SIG-M5 treated with dmso at 0.1 percent for 504 hours (cell line): ENCODE data around the gene SMYD3.
A peak's percentile ranks its signal among the peaks of the same experiment; 100 is the strongest.

Experiments used
- DNase-seq: peaks from one replicate; lab custom pipeline; 2025; ENCODE audit not compliant: unreplicated experiment; lab: John Stamatoyannopoulos, UW

SMYD3 gene

DNA sequence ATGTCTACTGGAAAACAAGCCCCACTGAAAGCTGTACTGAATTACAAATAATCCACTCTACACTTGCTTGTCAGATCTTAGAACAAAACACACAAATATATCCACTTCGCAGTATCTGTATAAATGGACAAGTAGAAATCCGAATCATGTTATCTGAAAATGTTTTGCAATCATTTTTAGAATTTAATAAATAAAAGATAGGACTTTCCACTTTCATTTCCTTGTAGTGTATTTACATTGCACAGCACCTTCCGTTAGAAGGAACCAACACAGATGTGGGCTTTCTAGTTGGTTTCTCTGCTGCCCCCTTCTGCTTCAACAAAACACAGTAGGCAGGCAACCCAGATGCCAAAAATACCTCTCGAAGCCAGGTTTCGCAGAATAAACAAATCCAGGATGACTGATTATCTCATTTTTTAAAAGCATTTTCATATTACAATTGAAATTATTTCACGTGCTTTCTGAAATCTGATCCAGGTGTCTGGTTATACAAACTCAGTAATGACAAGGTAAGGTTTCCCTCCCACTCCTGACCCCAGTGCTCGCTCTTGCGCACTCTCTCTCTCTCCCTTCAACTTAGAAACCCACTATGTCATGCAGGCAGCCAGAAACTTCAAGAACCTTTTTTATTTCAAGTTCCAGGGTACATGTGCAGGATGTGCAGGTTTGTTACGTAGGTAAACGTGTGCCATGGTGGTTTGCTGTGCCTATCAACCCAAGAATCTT lies 389.9 kb downstream of the SMYD3 start:
- DNase-seq: peak; percentile 87

DNA sequence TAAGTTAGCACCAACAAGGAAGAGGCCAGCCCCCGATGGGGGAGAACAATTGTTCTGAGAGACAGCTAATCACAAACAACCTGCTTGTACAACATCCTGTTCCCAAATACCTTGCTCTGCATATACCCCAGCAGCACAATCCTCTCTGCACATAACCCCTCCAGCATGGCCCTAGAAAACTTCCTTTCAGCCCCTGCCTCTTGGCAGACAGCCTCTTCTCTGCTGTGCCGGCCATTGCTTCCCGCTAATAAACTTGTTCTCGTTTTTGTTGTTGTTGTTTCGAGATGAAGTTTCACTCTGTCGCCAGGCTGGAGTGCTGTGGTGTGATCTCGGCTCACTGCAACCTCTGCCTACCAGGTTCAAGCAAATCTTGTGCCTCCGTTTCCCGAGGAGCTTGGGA lies 392.7 kb downstream of the SMYD3 start:
- no peak for DNase-seq

DNA sequence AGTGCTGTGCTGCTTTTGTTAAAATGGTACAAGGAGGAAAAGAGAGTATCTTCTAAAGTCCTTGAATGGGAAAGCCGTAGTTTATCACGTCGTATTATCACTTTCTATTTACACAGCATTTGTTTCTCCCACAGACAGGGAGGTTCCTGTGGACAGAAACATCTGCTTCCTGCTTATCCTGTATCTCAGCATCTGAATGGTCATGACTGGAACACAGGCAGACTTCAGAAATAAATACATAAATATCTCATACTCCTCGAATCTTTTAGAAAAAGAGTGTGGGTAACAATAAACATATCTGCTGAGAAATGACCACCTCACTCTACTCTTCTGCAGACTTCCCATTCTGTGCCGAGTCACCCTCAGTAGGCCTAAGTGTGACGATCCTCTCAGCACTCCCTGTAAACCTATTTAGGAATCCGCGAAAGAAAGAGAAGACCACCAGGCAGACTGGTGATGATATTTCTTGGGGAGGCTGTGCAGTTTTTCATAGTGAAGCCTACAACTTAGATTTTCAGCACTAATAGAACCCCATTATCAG lies 393.5 kb downstream of the SMYD3 start:
- DNase-seq: no peak

DNA sequence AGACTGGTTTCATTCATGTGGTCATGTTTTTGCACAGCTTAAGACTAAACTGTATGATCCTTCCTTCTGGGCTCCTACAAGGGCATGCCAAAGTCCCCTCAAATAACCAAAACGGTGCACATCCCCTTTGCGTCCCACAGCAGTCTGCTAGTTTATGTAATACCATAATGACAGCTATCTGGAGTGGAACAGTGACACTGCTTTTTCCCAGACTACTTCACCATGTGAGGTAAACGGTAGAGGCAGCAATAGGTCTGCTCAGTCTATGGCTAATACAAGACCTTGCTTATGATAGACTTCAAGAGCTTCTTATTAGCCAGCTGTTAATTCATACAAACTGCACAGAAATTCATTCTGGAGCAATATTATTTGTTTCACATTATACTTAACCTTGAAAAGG lies 395.5 kb downstream of the SMYD3 start:
- DNase-seq: peak; percentile 58

DNA sequence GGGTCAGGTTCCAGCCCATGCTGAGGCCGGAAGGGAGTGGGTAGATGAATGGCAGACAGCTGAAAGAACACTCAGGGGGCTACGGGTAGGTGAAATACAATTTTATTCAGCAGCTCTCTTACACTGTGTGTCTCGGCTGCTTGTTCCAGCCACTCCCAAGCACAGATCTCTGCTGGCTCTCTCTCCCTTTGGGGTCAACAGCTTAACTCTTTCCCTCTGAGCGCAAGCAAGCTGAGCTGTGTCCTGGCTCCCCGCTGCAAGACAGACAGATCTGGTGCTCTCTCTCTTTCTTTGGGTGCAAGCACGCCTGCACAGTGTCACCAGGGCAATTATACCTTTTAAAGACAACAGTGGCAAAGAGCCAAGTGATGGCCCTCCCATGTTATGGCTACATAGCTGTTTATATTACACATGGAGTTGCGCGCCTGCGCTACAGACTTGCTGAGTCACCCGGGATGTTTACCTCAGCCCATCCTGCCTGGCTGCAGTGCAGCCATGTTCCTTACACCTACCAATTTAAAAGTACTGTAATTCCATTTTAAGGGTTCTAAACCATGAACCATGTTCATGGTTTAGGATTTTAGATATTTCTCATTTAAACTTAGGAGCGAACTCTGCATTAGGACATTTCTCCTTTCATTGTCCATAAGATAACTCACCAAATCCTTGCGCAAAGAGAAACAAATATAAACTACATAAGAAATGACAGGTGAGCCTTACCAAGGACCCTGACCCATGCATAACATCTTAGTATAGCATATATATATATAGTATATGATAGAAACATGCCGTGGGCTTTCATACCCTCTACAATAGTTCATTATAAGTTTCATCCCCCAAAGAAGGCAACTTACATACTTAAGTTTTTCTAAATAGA lies 396.5 kb downstream of the SMYD3 start:
- no peak for DNase-seq

DNA sequence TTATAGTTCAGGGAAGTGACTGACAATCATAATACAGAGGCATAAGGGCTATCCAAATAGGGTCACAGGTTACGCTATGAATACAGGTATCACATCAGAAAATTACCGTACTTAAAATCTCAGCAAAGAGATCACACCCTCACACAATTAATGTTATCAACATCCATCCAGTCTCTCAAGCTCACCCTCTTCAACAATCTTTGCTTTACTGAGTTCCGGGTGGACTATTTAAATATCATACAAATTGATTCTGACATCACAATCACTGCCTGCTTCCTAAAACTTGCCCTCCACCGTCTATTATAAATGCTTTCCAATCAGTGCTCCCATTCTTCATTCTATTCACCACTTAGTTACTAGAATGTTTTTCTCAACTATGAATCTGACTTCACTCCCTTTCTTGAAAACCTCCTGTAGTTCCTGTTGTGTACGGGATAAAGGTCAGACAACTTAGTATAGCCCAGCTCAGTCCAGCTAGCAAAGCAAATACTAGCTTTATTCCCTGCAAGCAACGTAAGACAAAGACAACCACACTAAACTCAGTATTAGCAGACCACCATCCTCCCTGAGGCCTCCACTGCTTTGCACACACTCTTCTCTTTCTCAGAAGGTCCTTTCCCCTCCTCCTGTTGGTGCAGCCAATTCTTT lies 398.7 kb downstream of the SMYD3 start:
- DNase-seq: no peak

DNA sequence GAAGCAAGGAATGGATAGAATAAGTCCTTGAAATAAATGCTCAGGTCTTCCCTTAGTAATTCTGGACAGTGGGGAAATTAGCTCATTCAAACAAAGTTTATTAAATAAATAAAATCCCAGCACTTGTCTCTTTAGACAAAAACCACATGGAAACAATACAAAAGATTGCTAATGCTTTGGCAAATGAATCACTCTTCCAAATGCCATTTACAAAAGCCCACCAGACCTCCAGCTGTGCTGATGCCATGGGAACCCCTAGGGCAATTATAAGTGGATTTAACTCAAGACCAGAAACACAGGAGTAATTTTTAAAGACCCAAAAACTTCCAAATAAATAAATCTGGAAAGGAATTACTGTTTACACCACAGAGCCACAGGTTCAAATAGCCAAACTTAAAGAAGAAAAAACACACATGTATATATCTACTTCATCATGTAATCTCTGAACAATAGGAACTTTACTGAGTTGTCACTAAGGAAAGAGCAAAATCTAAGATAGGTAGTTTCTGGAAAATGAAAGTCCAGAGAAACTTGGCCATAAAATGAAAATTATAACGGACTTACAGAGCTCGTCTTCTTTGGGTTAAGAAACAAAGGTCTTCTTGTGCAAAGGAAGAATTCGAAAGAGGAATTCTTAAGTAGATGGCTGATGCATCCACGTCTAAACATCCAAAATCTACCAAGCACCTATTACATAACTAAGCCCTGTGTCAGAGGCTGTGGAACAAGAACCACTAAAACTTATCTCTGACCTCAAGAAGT lies 399.4 kb downstream of the SMYD3 start:
- peak; percentile 72 for DNase-seq

DNA sequence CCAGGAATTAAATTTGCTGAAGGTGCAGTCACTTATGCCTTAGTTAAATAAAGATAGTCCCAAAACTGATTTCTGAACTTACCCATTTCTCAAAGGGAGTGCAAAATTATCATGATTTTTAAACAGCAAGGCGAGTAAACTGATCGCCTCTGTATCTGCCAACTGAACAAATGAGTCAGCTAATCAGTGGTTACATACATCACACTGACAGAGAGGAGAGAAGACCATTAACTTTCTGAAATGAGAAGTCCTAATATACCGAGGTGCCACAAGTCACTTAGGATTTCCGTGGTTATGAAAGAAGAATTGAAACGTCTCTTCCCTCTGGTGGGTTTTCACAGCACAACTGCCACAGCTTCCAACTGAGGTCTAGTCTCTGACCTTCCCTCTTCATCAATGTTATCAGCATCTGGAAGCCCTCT lies 400.7 kb downstream of the SMYD3 start:
- peak; percentile 98 for DNase-seq

DNA sequence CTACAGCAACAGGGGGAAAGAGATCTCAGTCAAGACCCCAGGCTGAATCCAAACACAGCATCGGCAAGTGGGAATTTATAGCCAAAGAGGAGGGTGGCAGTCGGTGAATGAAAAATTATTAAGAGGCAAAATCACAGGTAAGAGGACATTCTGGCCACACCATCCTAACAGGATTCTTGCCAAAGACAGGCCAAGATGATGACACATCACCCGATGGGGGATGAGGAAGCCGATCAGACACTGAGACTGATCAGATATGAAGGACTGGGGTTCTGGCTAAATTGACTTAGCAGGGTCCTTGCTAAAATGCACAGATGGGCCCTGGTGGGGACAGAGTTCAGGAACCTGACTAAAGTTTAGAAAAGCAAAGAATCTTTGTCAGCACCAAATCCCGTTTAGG lies 402.2 kb downstream of the SMYD3 start:
- peak; percentile 33 for DNase-seq

DNA sequence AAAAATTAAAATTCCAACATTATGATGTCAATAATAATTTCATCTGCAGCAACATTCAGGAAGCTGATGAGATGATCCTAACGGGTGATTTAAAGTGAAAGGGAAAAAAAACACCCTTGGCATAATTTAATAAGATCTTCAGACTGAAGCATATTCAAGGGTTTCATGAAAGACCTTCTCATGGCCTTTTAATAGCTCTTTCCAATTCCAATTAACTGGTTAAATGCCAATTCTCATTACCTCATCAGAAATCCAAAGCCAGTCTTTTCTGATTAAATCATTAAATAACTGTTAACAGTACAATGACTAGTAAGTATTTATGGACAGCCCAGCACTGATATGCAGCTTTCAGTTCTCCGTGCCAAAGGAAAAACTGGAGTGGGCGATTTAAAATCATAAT lies 407.5 kb downstream of the SMYD3 start:
- no peak for DNase-seq

DNA sequence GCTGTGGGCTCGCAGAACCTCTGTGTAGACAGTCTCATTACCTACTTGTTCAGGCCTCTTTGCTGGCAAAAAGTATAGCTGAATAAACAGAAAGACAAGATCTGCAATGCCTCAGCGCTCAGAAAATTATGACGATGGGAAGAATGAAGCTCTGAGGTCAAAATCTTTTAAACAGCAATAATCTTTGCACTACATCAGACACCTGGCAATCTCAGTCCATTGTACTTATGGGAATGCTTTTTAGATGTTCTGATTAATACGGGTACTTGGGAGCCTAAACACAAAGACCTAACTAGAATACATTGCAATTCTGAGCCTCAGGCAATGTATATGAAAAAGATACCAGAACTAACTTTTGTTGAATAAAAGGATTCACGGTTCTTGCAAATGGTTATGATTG lies 410.7 kb downstream of the SMYD3 start:
- no peak for DNase-seq

DNA sequence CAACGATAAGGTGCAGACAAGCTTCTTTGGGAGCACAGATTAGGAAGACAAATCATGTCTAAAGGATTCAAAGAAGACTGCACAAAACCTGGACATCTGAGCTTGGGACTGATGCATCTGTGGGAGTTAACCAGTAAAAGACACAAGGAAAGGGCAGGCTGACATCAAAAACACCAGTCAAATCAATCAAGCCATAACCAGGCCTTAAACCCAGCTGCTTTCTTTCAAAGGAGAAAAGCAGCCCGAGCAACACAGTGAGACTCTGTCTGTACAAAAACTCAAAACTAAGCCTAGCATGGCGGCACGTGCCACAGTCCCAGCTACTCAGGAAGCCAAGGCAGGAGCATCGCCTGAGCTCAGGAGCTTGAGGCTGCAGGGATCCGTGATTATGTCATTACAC lies 411.6 kb downstream of the SMYD3 start:
- DNase-seq: no peak

DNA sequence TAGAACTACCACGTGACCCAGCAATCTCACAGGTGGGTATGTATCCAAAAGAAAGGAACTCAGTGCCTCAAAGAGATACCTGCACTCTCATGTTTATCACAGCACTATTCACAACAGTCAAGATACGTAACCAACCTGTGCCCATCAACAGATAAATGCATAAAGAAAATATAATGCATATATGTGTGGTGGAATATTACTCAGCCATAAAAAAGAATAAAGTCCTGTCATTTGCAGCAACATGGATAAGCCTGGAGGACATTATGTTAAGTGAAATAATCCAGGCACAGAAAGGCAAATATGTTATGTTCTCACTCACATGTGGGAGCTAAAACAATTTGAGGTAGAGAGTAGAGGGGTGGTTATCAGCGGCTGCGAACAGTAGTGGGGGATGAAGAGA lies 413.8 kb downstream of the SMYD3 start:
- no peak for DNase-seq

DNA sequence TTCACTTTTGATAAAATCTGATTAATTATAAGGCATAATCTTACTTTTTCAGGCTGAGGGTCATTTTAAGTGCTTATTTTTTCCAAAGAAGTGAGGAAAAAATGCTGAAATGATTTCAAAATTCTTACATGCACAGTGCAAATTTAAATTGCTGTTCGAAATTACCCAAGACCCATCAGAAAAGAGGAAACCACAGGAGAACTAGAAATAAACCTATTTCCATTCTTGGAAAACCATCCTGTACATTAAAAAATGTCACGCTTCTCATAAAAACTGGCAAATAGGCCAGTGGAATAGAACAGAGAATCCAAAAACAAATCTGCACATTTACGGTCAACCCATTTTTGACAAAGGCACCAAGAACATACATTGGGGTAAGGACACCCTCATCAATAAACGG lies 414.9 kb downstream of the SMYD3 start:
- peak; percentile 89 for DNase-seq

DNA sequence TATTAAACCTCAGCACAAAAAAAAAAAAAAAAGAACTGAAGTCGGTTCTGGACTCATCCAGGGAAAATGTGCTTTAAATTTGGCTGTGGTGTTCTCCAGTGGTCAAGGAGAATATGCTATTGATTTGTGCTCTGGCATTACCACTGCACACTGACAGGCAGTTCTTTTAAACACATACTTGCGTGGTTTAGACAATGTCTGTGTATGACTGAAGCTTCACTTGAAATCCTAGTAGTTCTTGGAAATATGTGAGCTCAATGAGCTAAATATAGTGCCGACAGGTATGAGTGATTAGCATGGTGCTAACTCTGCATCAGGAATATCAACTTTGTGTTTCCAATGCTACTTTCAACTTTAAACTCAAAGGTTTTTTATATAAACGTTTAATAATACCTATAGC lies 415.6 kb downstream of the SMYD3 start:
- no peak for DNase-seq

DNA sequence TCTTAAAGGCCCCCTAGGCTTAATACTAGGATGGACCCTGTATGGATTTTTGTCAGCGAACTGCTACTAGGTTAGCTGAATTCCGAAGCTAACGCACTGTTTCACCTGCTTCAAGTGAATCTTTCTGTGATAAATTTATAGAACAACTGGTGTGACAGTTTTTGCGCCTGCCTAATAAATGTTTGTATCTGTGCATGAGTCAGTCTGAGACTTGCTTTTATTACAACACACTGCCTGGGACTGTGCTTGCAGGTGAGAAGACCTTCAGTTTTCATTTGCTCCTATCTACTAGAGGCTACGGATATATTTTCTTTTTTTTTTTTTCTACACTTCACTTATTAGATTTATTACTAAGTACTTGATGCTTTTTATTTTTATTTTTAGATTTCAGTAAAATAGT lies 420.9 kb downstream of the SMYD3 start:
- no peak for DNase-seq

DNA sequence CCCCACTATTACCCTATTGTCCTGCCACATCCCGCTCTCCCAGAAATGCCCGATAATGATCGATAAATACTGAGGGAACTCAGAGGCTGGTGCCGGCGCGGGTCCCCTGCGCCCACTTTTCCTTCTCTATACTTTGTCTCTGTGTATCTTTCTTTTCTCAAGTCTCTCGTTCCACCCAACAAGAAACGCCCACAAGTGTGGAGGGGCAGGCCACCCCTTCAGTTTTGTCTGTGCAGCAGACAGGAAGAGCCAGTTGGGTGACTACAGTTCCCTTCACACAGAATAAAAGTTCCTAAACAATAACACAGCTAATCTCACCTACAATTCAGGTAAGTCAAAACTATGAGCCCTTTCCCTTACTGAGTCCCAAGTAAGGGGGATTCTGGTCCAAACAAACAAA lies 423.7 kb downstream of the SMYD3 start:
- no peak for DNase-seq

DNA sequence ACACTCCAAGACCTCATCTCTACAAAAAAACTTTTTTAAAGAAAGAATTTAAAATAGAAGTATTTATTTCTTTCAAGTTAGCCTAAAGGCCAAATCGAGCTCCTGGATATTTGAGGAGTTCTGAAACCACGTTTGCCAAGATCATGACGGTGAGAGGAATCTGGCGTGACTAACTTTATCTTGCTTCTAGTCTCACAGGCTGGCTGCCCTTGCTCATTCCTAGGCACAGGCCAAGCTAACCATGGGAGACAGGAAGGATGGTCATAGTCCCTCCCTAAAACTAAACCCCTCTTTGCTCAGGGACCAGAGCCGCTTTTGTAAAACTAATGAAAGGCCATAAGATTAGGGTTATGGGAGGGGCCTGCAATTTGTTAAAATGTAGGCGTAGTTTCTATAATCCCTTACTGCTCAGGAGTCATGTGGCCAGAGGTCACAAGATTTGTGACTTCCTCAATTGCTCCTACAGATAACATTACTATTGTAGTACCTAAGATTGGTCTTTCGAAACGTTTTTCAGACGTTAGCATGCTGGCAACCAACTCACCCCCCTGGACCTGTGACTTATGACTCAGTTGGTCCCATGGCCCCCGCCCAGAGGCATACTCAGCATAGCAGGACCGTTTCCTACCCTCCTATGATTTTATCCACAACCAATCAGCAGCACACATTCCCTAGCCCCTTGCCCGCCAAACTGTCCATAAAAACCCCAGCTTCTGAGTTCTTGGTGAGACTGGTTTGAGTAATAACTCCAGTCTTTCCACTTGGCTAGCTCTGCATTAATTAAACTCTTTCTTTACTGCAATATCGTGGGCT lies 425.0 kb downstream of the SMYD3 start:
- no peak for DNase-seq

DNA sequence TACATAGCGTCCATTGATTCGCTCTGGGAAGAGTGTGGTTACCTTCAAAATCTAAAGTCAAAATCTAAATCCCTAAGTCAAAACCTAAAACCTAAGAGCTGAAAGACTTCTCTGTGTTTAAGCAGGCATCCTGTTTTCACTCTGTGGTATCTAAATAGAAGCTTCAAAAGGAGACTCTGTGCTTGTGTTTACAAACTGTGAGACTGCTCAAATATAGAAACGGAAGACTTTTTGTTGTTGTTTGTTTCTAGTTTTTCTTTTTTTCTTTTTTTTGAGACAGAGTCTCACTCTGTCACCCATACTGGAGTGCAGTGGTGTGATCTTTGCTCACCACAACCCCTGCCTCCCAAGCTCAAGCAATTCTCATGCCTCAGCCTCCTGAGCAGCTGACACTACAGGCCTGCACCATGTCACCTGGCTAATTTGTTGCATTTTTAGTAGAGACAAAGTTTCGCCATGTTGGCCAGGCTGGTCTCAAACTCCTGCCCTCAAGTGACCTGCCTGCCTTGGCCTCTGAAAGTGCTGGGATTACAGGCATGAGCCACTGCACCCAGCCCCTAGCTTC lies 425.9 kb downstream of the SMYD3 start:
- no peak for DNase-seq

DNA sequence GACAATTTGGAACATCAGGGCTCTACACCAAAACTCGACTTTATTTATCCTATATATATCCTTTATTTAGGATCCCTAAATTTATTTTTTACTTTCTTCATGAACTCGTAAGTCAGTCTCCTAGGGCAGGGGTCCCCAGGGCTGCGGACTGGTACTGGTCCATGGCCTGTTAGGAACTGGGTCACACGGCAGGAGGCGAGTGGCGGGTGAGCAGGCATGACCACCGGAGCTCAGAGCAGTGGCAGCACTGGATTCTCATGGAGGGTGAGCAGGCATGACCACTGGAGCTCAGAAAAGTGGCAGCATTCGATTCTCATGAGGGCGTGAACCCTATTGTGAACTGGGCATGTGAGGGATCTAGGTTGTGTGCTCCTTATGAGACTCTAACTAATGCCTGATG lies 427.0 kb downstream of the SMYD3 start:
- DNase-seq: no peak
